ENCODE data around the gene MMP23B. TPM values are rescaled to one million over a fixed set of nuclear protein-coding genes. Genes with fewer than 3 reads are reported as not detected.
A peak's percentile ranks its signal among the peaks of the same experiment; 100 is the strongest.

The MMP23B gene
- polyA plus RNA-seq, 4 donors = 1.2 to 16.5 (median 3.6) TPM

- 2 to 9% (median 6%) methylated on average over 45 to 80 of the region's 80 CpGs for WGBS, 3 donors
- FAIRE-seq (no peak), DNase-seq (peak in 1 of 2 donors; percentile 51)
- Histone ChIP-seq H3K9me3 (ENCODE audit: control insufficient read depth in 2 of 2, insufficient read depth in 1 of 2, low read depth in 1 of 2, low read length in 1 of 2) (no peaks in the 10 kb centered on the region), H3K36me3 (ENCODE audit: control insufficient read depth in 3 of 3, insufficient read depth in 2 of 3, low read depth in 1 of 3, low read length in 3 of 3) (peaks cover 0 to 35% (median 0%) of the 10 kb centered on the region in 3 donors), H3K4me1 (ENCODE audit: control insufficient read depth in 3 of 3, insufficient read depth in 2 of 3, low read depth in 1 of 3, low read length in 2 of 3) (peaks cover 0 to 15% (median 5%) of the 10 kb centered on the region in 3 donors), H3K27ac (ENCODE audit: low read depth in 1 of 3, low read length in 2 of 3) (peak overlapping the region in 2 of 3 donors; percentile 96 to 100), H3K4me3 (ENCODE audit: low read depth in 1 of 3, low read length in 3 of 3) (peak overlapping the region; percentile 61 to 95 (median 88)), H3K27me3 (ENCODE audit: control insufficient read depth in 3 of 3, insufficient read depth in 3 of 3, low read length in 3 of 3) (no peaks in the 10 kb centered on the region)
Observed at GRCh38 chr1:1616045-1616790, 15.8 kb upstream of the MMP23B start.

GRCh38 chr1:1616838-1617237, 15.1 kb upstream of the MMP23B start:
- H3K9me3 ChIP-seq (ENCODE audit: control insufficient read depth in 2 of 2, insufficient read depth in 1 of 2, low read depth in 1 of 2, low read length in 1 of 2) = no peaks in the 10 kb centered on the region
- WGBS, 3 donors = 54 to 79% (median 60%) methylated on average over 19 of the region's 19 CpGs
- no peak for FAIRE-seq
- no peaks in the 10 kb centered on the region for H3K27me3 ChIP-seq (ENCODE audit: control insufficient read depth in 3 of 3, insufficient read depth in 3 of 3, low read length in 3 of 3)
- H3K4me1 ChIP-seq (ENCODE audit: control insufficient read depth in 3 of 3, insufficient read depth in 2 of 3, low read depth in 1 of 3, low read length in 2 of 3) = peaks cover 0 to 15% (median 5%) of the 10 kb centered on the region in 3 donors
- H3K27ac ChIP-seq (ENCODE audit: low read depth in 1 of 3, low read length in 2 of 3) = no peak overlapping the region
- DNase-seq = no peak
- H3K36me3 ChIP-seq (ENCODE audit: control insufficient read depth in 3 of 3, insufficient read depth in 2 of 3, low read depth in 1 of 3, low read length in 3 of 3) = peaks cover 0 to 37% (median 0%) of the 10 kb centered on the region in 3 donors
- H3K4me3 ChIP-seq (ENCODE audit: low read depth in 1 of 3, low read length in 3 of 3) = peak overlapping the region in 2 of 3 donors; percentile 61 to 95

GRCh38 chr1:1617516-1617915, 14.5 kb upstream of the MMP23B start:
- no peak for DNase-seq
- H3K27ac ChIP-seq (ENCODE audit: low read depth in 1 of 3, low read length in 2 of 3) = no peak overlapping the region
- FAIRE-seq = no peak
- H3K36me3 ChIP-seq (ENCODE audit: control insufficient read depth in 3 of 3, insufficient read depth in 2 of 3, low read depth in 1 of 3, low read length in 3 of 3) = peaks cover 0 to 43% (median 0%) of the 10 kb centered on the region in 3 donors
- no peak overlapping the region for H3K4me3 ChIP-seq (ENCODE audit: low read depth in 1 of 3, low read length in 3 of 3)
- H3K4me1 ChIP-seq (ENCODE audit: control insufficient read depth in 3 of 3, insufficient read depth in 2 of 3, low read depth in 1 of 3, low read length in 2 of 3) = peaks cover 0 to 15% (median 5%) of the 10 kb centered on the region in 3 donors
- no peaks in the 10 kb centered on the region for H3K27me3 ChIP-seq (ENCODE audit: control insufficient read depth in 3 of 3, insufficient read depth in 3 of 3, low read length in 3 of 3)
- H3K9me3 ChIP-seq (ENCODE audit: control insufficient read depth in 2 of 2, insufficient read depth in 1 of 2, low read depth in 1 of 2, low read length in 1 of 2) = no peaks in the 10 kb centered on the region
- 91 to 93% (median 92%) methylated on average over 11 of the region's 11 CpGs for WGBS, 3 donors

GRCh38 chr1:1617925-1618324, 14.0 kb upstream of the MMP23B start:
- Histone ChIP-seq H3K36me3 (ENCODE audit: control insufficient read depth in 3 of 3, insufficient read depth in 2 of 3, low read depth in 1 of 3, low read length in 3 of 3) (peaks cover 0 to 47% (median 0%) of the 10 kb centered on the region in 3 donors), H3K9me3 (ENCODE audit: control insufficient read depth in 2 of 2, insufficient read depth in 1 of 2, low read depth in 1 of 2, low read length in 1 of 2) (no peaks in the 10 kb centered on the region), H3K4me3 (ENCODE audit: low read depth in 1 of 3, low read length in 3 of 3) (no peak overlapping the region), H3K4me1 (ENCODE audit: control insufficient read depth in 3 of 3, insufficient read depth in 2 of 3, low read depth in 1 of 3, low read length in 2 of 3) (peaks cover 0 to 15% (median 5%) of the 10 kb centered on the region in 3 donors), H3K27me3 (ENCODE audit: control insufficient read depth in 3 of 3, insufficient read depth in 3 of 3, low read length in 3 of 3) (no peaks in the 10 kb centered on the region), H3K27ac (ENCODE audit: low read depth in 1 of 3, low read length in 2 of 3) (no peak overlapping the region)
- FAIRE-seq (no peak), DNase-seq (no peak)
- whole genome bisulfite sequencing, 3 donors = 90 to 91% (median 90%) methylated on average over 6 of the region's 6 CpGs

GRCh38 chr1:1618396-1619068, 13.4 kb upstream of the MMP23B start:
- Histone ChIP-seq H3K4me3 (ENCODE audit: low read depth in 1 of 3, low read length in 3 of 3) (no peak overlapping the region), H3K36me3 (ENCODE audit: control insufficient read depth in 3 of 3, insufficient read depth in 2 of 3, low read depth in 1 of 3, low read length in 3 of 3) (peaks cover 0 to 48% (median 0%) of the 10 kb centered on the region in 3 donors), H3K4me1 (ENCODE audit: control insufficient read depth in 3 of 3, insufficient read depth in 2 of 3, low read depth in 1 of 3, low read length in 2 of 3) (peaks cover 0 to 11% (median 5%) of the 10 kb centered on the region in 3 donors), H3K27ac (ENCODE audit: low read depth in 1 of 3, low read length in 2 of 3) (no peak overlapping the region), H3K27me3 (ENCODE audit: control insufficient read depth in 3 of 3, insufficient read depth in 3 of 3, low read length in 3 of 3) (no peaks in the 10 kb centered on the region), H3K9me3 (ENCODE audit: control insufficient read depth in 2 of 2, insufficient read depth in 1 of 2, low read depth in 1 of 2, low read length in 1 of 2) (no peaks in the 10 kb centered on the region)
- FAIRE-seq (no peak), DNase-seq (no peak)
- 90 to 92% (median 91%) methylated on average over 9 of the region's 9 CpGs for WGBS, 3 donors

- DNase-seq (no peak), FAIRE-seq (no peak)
- Histone ChIP-seq H3K27me3 (ENCODE audit: control insufficient read depth in 3 of 3, insufficient read depth in 3 of 3, low read length in 3 of 3) (no peaks in the 10 kb centered on the region), H3K27ac (ENCODE audit: low read depth in 1 of 3, low read length in 2 of 3) (no peak overlapping the region), H3K9me3 (ENCODE audit: control insufficient read depth in 2 of 2, insufficient read depth in 1 of 2, low read depth in 1 of 2, low read length in 1 of 2) (no peaks in the 10 kb centered on the region), H3K4me3 (ENCODE audit: low read depth in 1 of 3, low read length in 3 of 3) (no peak overlapping the region), H3K4me1 (ENCODE audit: control insufficient read depth in 3 of 3, insufficient read depth in 2 of 3, low read depth in 1 of 3, low read length in 2 of 3) (peaks cover 0 to 8% (median 5%) of the 10 kb centered on the region in 3 donors), H3K36me3 (ENCODE audit: control insufficient read depth in 3 of 3, insufficient read depth in 2 of 3, low read depth in 1 of 3, low read length in 3 of 3) (peaks cover 0 to 62% (median 0%) of the 10 kb centered on the region in 3 donors)
- 69 to 80% (median 75%) methylated on average over 12 to 14 of the region's 14 CpGs for WGBS, 3 donors
Observed at GRCh38 chr1:1619917-1620361, 12.0 kb upstream of the MMP23B start.

GRCh38 chr1:1620433-1621139, 11.4 kb upstream of the MMP23B start:
- 92 to 94% (median 92%) methylated on average over 16 of the region's 16 CpGs for WGBS, 3 donors
- H3K9me3 ChIP-seq (ENCODE audit: control insufficient read depth in 2 of 2, insufficient read depth in 1 of 2, low read depth in 1 of 2, low read length in 1 of 2) = no peaks in the 10 kb centered on the region
- no peak overlapping the region for H3K27ac ChIP-seq (ENCODE audit: low read depth in 1 of 3, low read length in 2 of 3)
- peaks cover 0 to 8% (median 5%) of the 10 kb centered on the region in 3 donors for H3K4me1 ChIP-seq (ENCODE audit: control insufficient read depth in 3 of 3, insufficient read depth in 2 of 3, low read depth in 1 of 3, low read length in 2 of 3)
- FAIRE-seq (no peak), DNase-seq (no peak)
- H3K27me3 ChIP-seq (ENCODE audit: control insufficient read depth in 3 of 3, insufficient read depth in 3 of 3, low read length in 3 of 3) = no peaks in the 10 kb centered on the region
- H3K36me3 ChIP-seq (ENCODE audit: control insufficient read depth in 3 of 3, insufficient read depth in 2 of 3, low read depth in 1 of 3, low read length in 3 of 3) = peaks cover 0 to 69% (median 0%) of the 10 kb centered on the region in 3 donors
- no peak overlapping the region for H3K4me3 ChIP-seq (ENCODE audit: low read depth in 1 of 3, low read length in 3 of 3)
